HepG2 (cell line): ENCODE results near the gene IFT172. TPM values are rescaled to one million over a fixed set of nuclear protein-coding genes. Genes with fewer than 3 reads are reported as not detected.

Source experiments
- CREB1 ChIP-seq, 2 experiments: fragments of 450-650 bp in 1 of 2; IDR thresholded peaks; 2 replicates each; pipeline ENCODE4 v1.6.1; 2016 to 2017; ENCODE audit warnings: control low read depth in 1 of 2, mild to moderate bottlenecking in 1 of 2, missing compliant biosample characterization in 1 of 2, missing genetic modification characterization in 1 of 2
- DMAP1 ChIP-seq: IDR thresholded peaks from 2 replicates; pipeline ENCODE4 v1.6.1; 2016
- FOXM1 ChIP-seq: sonication (generic); formaldehyde crosslinking; IDR thresholded peaks from 2 replicates; pipeline ENCODE4 v1.5.0; 2020; ENCODE audit warnings: missing genetic modification reagents
- HNRNPH1 ChIP-seq: fragments of 200-400 bp; formaldehyde crosslinking; optimal IDR thresholded peaks from 2 replicates; pipeline ENCODE3; 2017; ENCODE audit warnings: mild to moderate bottlenecking, low read depth, low read length
- KLF15 ChIP-seq: sonication (generic); formaldehyde crosslinking; IDR thresholded peaks from 2 replicates; pipeline ENCODE4 v1.8.1; 2023; ENCODE audit warnings: borderline replicate concordance, mild to moderate bottlenecking, inconsistent platforms, missing genetic modification reagents, mixed read lengths
- MEIS1 ChIP-seq: sonication (generic); formaldehyde crosslinking; IDR thresholded peaks from 2 replicates; pipeline ENCODE4 v1.9.0; 2021; ENCODE audit warnings: mild to moderate bottlenecking, missing genetic modification reagents, moderate library complexity, borderline replicate concordance
- NFE2L1 ChIP-seq: sonication (generic); formaldehyde crosslinking; IDR thresholded peaks from 2 replicates; pipeline ENCODE4 v1.4.0; 2020; ENCODE audit warnings: missing genetic modification reagents, mild to moderate bottlenecking, borderline replicate concordance
- NFE2L2 ChIP-seq: fragments of 150-350 bp; IDR thresholded peaks from 2 replicates; pipeline ENCODE4 v1.6.1; 2014; ENCODE audit warnings: low read length
- NONO ChIP-seq, 2 experiments: fragments of 450-650 bp in 1 of 2; sonication (generic) in 1 of 2; formaldehyde crosslinking in 1 of 2; IDR thresholded peaks in 1 of 2; conservative IDR thresholded peaks in 1 of 2; 2 replicates each; pipeline versions ENCODE4 v1.6.1 to v1.8.0; 2017 to 2022; ENCODE audit warnings: mild to moderate bottlenecking in 1 of 2, missing genetic modification reagents in 1 of 2, moderate library complexity in 1 of 2
- PHF20 ChIP-seq: sonication (generic); formaldehyde crosslinking; IDR thresholded peaks from 2 replicates; pipeline ENCODE4 v1.5.0; 2020; ENCODE audit warnings: mild to moderate bottlenecking, missing genetic modification reagents
- SP140L ChIP-seq: sonication (generic); formaldehyde crosslinking; IDR thresholded peaks from 2 replicates; pipeline ENCODE4 v1.4.0; 2020; ENCODE audit warnings: missing genetic modification reagents, borderline replicate concordance
- ZBTB33 ChIP-seq: sonication (generic); formaldehyde crosslinking; IDR thresholded peaks from 2 replicates; pipeline ENCODE4 v1.4.0; 2020; ENCODE audit warnings: missing genetic modification reagents
- ZBTB38 ChIP-seq: sonication (generic); formaldehyde crosslinking; IDR thresholded peaks from 2 replicates; pipeline ENCODE4 v1.5.1; 2020; ENCODE audit warnings: mild to moderate bottlenecking, missing genetic modification reagents
- ZNF224 ChIP-seq: sonication (generic); formaldehyde crosslinking; IDR thresholded peaks from 2 replicates; pipeline ENCODE4 v1.5.0; 2020; ENCODE audit warnings: mild to moderate bottlenecking, missing genetic modification reagents
- ZNF550 ChIP-seq: sonication (generic); formaldehyde crosslinking; IDR thresholded peaks from 2 replicates; pipeline ENCODE4 v1.4.0; 2020; ENCODE audit warnings: mild to moderate bottlenecking, missing genetic modification reagents, borderline replicate concordance
- polyA plus RNA-seq, 8 experiments: library from polyadenylated mRNA; depleted of rRNA in 3 of 8; stranded (reverse) in 7 of 8; unstranded in 1 of 8; fragments of >200 nt; fragmentation: Illumina TruSeq in 4 of 8; extraction: Trizol in 4 of 8; gene quantifications; 2 replicates each; pipeline versions ENCODE4 v1.2.1 to v1.2.3, GENCODE V29; 2011 to 2016; ENCODE audit warnings: low read depth in 4 of 8, missing spikeins in 1 of 8, mixed read lengths in 1 of 8; ENCODE audit not compliant: insufficient read depth in 1 of 8
- total RNA-seq, 5 experiments: library from RNA; depleted of rRNA; stranded (reverse); fragments of >200 nt; fragmentation: Illumina TruSeq; extraction: Trizol; gene quantifications; 2 replicates each; pipeline ENCODE4 v1.2.3, GENCODE V29; 2016; ENCODE audit warnings: low read depth in 1 of 5
- TF ChIP-seq, protein P1 (sequence below): sonication (generic); formaldehyde crosslinking; IDR thresholded peaks from 2 replicates; pipeline ENCODE4 v1.8.0; 2022; ENCODE audit warnings: missing genetic modification reagents, mild to moderate bottlenecking, inconsistent platforms, borderline replicate concordance
- TF ChIP-seq, protein P2 (sequence below): IDR thresholded peaks from 2 replicates; pipeline ENCODE4 v1.6.1; 2016; ENCODE audit warnings: control low read depth
- TF ChIP-seq, protein P3 (sequence below): sonication (generic); formaldehyde crosslinking; IDR thresholded peaks from 2 replicates; pipeline ENCODE4 v1.4.0; 2020; ENCODE audit warnings: low read depth, missing genetic modification reagents

The IFT172 gene
- total and polyA plus RNA-seq, 2 of the 13 experiments (the other 11 are each of a cell fraction or from before 2014, with no cell fraction given), result 21.6 to 35.7 TPM

GRCh38 chr2:27409321-27410073, 80.0 kb downstream of the IFT172 start, which contains the start of gene PPM1G (continued):
- TF ChIP-seq, protein P1, sequence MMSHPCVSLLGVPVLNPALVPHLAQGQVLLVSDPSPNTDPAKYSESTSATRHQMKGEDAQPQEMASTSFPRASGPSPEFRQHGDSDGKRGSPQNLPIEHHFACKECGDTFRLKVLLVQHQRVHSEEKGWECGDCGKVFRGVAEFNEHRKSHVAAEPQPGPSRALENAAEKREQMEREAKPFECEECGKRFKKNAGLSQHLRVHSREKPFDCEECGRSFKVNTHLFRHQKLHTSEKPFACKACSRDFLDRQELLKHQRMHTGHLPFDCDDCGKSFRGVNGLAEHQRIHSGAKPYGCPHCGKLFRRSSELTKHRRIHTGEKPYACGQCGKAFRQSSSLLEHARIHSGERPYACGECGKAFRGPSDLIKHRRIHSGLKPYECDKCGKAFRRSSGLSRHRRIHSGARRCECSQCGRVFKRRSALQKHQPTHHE (CRISPR knock-in tag), result peak; percentile 97
- no peak for TF ChIP-seq NFE2L1
- TF ChIP-seq, protein P2, sequence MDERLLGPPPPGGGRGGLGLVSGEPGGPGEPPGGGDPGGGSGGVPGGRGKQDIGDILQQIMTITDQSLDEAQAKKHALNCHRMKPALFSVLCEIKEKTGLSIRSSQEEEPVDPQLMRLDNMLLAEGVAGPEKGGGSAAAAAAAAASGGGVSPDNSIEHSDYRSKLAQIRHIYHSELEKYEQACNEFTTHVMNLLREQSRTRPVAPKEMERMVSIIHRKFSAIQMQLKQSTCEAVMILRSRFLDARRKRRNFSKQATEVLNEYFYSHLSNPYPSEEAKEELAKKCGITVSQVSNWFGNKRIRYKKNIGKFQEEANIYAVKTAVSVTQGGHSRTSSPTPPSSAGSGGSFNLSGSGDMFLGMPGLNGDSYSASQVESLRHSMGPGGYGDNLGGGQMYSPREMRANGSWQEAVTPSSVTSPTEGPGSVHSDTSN (CRISPR knock-in tag), result no peak
- peak; percentile 90 for TF ChIP-seq DMAP1 (CRISPR knock-in tag)
- no peak for TF ChIP-seq SP140L (CRISPR knock-in tag)
- no peak; the same call in 1 of the 2 replicates for TF ChIP-seq ZNF550 (CRISPR knock-in tag)
- peak; percentile 81; the same call in 1 of the 2 replicates for TF ChIP-seq ZBTB38 (CRISPR knock-in tag)
- no peak for TF ChIP-seq NONO (IDR thresholded peaks at IDR 0.05)
- TF ChIP-seq NONO (CRISPR knock-in tag; conservative IDR thresholded peaks at IDR 0.05), result peak; percentile 93
- no peak; the same call in 1 of the 2 replicates for TF ChIP-seq KLF15 (CRISPR knock-in tag)
- TF ChIP-seq, protein P3, sequence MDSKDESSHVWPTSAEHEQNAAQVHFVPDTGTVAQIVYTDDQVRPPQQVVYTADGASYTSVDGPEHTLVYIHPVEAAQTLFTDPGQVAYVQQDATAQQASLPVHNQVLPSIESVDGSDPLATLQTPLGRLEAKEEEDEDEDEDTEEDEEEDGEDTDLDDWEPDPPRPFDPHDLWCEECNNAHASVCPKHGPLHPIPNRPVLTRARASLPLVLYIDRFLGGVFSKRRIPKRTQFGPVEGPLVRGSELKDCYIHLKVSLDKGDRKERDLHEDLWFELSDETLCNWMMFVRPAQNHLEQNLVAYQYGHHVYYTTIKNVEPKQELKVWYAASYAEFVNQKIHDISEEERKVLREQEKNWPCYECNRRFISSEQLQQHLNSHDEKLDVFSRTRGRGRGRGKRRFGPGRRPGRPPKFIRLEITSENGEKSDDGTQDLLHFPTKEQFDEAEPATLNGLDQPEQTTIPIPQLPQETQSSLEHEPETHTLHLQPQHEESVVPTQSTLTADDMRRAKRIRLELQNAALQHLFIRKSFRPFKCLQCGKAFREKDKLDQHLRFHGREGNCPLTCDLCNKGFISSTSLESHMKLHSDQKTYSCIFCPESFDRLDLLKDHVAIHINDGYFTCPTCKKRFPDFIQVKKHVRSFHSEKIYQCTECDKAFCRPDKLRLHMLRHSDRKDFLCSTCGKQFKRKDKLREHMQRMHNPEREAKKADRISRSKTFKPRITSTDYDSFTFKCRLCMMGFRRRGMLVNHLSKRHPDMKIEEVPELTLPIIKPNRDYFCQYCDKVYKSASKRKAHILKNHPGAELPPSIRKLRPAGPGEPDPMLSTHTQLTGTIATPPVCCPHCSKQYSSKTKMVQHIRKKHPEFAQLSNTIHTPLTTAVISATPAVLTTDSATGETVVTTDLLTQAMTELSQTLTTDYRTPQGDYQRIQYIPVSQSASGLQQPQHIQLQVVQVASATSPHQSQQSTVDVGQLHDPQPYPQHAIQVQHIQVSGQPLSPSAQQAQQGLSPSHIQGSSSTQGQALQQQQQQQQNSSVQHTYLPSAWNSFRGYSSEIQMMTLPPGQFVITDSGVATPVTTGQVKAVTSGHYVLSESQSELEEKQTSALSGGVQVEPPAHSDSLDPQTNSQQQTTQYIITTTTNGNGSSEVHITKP (CRISPR knock-in tag), result peak; percentile 82
- TF ChIP-seq NFE2L2, result no peak
- peak; percentile 92; the same call in 1 of the 2 replicates for TF ChIP-seq ZNF224 (CRISPR knock-in tag)
- peak; percentile 93 for TF ChIP-seq MEIS1 (CRISPR knock-in tag)
- peak; percentile 87 for TF ChIP-seq PHF20 (CRISPR knock-in tag)
- 0 out of 2 replicates have a peak, but pooled peaks have one; percentile 21 for TF ChIP-seq CREB1 (IDR thresholded peaks at IDR 0.05)
- no peak for TF ChIP-seq CREB1 (CRISPR knock-in tag; IDR thresholded peaks at IDR 0.05)
- no peak for TF ChIP-seq ZBTB33
- no peak for TF ChIP-seq HNRNPH1
- peak; percentile 19; the same call in 1 of the 2 replicates for TF ChIP-seq FOXM1 (CRISPR knock-in tag)
